DMS53 treated with DMSO at 0.1 percent for 48 hours (cell line): Measurements from ENCODE around the gene SPTBN4.
A peak's percentile ranks its signal among the peaks of the same experiment; 100 is the strongest.
"Not testable (repeated sequence)": the region's sequence is repeated elsewhere in the genome, so short reads cannot be mapped to it uniquely, and the experiment has no call there.

ENCODE experiments used
- DNase-seq: peaks from one replicate; lab custom pipeline; 2025; ENCODE audit not compliant: unreplicated experiment; lab: John Stamatoyannopoulos, UW

The SPTBN4 gene

GRCh38 chr19:40613690-40614621 lies 147.2 kb downstream of the SPTBN4 start:
- peak; percentile 98 for DNase-seq

GRCh38 chr19:40614622-40615411 lies 148.0 kb downstream of the SPTBN4 start:
- peak; percentile 16 for DNase-seq

- DNase-seq, result no peak
Measured at GRCh38 chr19:40616178-40616577, 149.4 kb downstream of the SPTBN4 start.

GRCh38 chr19:40616941-40617340 lies 150.1 kb downstream of the SPTBN4 start:
- no peak for DNase-seq

DNA sequence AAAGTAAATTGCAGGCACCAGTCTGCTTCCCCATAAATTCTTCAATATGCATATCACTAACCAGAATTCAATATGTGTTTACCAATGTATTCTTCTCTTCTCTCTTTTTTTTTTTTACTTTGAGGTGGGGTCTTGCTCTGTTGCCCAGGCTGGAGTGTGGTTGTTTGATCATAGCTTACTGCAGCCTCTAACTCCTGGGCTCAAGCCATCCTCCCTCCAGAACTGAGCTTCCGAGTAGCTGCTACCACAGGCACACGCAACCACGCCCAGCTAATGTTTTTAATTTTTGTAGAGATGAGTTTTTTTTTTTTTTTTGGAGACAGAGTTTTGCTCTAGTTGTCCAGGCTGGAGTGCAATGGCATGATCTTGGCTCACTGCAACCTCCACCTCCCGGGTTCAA lies 151.2 kb downstream of the SPTBN4 start:
- no peak for DNase-seq

GRCh38 chr19:40619333-40620160 lies 152.7 kb downstream of the SPTBN4 start:
- no peak for DNase-seq

DNA sequence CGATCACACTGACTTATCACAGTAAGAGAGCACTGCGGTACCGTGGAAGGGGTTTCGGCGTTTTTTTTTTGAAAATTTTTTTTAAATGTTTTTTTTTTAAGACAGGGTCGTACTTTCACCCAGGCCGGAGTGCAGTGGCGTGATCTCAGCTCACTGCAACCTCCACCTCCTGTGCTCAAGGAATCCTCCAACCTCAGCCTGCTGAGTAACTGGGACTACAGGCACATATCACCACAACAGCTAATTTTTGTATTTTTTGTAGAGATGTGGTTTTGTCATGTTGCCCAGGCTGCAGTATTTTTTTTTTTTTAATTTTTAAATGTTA lies 153.3 kb downstream of the SPTBN4 start:
- DNase-seq, result no peak

DNA sequence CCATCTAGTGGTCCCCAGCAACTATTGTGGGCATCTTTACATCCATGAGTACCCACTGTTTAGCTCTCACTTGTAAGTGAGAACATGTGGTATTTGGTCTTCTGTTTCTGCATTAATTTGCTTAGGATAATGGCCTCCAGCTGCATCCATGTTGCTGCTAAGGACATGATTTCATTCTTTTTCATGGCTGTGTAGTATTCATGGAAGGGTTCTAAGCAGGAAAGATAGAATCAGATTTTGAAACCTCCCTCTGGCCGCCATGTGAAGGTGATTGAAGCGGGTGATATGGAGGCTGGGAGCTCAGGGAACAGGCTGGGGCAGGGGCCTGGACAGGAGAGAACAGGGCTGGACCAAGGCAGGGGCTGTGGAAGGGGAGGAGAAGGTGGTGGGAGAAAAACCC lies 154.5 kb downstream of the SPTBN4 start:
- no peak for DNase-seq

DNA sequence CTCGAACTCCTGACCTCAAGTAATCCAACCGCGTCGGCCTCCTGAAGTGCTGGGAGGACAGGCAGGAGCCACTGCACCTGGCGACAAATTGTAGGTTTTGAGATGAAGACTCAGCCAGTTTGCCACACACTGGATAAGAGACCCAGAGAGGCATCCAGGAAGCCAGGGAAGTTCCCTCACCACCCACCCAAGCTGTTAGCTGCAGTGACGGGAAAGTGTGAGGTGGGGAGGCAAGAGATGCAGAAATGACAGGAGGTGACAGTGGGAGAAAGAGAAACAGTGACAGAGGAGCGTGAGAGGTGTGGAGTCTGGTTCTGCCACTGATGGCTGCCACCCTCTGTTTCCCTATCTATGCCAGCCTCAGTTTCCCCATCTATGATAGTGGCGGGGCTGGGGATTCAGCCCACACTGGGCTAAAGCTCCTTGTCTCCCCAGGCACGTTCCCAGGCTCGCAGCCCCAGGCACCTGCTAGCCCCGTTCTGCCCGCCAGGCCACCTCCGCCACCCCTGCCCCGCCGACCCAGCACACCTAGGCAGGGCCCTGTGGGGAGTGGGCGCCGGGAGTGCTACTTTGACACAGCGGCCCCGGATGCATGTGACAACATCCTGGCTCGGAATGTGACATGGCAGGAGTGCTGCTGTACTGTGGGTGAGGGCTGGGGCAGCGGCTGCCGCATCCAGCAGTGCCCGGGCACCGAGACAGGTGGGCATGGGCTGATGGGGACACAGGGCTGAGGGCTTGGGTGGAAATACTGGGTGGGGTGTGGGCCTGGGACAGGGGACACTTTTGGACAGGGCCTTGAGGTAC lies 155.4 kb downstream of the SPTBN4 start:
- DNase-seq, result no peak

DNA sequence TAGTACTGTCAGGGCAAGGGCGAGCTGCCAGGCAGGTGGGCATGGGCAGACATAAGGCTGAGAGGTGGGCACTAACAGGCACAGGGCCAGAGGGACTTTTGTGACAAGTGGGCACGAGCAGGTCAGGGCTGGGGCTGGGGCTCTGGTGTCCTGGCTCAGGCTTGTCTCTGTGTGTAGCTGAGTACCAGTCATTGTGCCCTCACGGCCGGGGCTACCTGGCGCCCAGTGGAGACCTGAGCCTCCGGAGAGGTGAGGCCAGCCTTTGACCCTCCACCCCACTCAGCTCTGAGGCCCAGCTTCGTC lies 155.9 kb downstream of the SPTBN4 start:
- no peak for DNase-seq

DNA sequence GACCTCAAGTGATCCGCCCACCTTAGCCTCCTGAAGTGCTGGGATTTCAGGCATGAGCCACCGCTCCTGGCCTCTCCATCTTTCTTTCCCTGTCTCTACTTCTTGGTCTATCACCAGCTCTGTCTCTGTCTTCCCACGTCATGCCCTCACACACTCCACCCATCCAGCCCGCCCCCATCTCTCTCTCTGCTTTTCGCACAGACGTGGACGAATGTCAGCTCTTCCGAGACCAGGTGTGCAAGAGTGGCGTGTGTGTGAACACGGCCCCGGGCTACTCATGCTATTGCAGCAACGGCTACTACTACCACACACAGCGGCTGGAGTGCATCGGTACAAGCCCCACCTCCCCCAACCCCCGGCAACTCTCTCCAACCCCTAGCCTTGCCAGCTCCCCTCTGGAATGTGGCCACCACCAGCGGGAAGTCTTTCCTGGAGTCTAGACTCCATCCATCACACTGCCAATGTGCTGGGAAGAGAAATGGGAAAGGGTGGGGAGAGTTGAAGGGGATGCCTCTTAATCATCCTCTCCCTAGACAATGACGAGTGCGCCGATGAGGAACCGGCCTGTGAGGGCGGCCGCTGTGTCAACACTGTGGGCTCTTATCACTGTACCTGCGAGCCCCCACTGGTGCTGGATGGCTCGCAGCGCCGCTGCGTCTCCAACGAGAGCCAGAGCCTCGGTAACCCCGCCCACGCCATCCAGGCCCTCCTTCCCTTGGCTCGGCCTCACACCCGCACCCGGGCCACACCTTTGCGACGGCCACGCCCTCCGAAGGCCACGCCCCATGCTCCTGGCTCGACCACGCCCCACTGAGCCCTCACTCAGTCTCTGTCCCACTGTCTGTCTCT lies 156.8 kb downstream of the SPTBN4 start:
- DNase-seq, result no peak

DNA sequence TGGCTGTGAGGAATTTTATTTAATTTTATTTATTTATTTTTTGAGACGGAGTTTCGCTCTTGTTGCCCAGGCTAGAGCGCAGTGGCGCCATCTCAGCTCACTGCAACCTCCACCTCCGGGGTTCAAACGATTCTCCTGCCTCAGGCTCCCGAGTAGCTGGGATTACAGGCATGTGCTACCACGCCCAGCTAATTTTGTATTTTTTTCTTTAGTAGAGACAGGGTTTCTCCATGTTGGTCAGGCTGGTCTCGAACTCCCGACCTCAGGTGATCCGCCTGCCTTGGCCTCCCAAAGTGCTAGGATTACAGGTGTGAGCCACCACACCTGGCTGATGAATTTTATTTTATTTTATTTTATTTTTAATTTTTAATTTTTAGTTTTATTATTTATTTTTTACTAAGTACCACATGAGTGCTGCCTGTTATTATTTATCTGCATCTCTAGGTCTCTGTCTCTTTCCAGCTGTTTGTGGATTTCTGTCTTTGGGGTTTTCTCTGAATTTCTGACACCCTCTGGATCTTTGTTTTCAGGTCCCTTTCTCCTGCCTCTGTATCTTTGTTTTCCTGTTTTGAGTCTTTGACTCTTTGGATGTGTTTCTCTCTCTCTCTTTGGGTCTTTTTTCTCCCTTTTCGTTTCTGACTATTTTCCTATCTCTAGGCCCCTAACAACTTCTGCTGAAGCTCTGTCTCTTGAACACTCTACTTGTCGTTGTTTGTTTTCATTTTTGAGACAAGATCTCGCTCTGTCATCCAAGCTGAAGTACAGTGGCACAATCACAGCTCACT lies 157.8 kb downstream of the SPTBN4 start:
- DNase-seq, result not testable (repeated sequence)

GRCh38 chr19:40625406-40626120 lies 158.8 kb downstream of the SPTBN4 start:
- DNase-seq, result no peak
